Activated CD4-positive, alpha-beta T cell treated with anti-CD3 and anti-CD28 coated beads for 36 hours (primary cell): ENCODE results near the gene MLPH. TPM values are rescaled to one million over a fixed set of nuclear protein-coding genes. Genes with fewer than 3 reads are reported as not detected.

Experiments
- ATAC-seq: fragments of 200-7000 bp; cut with Tn5 transposase; one replicate; pipeline ENCODE4 v1.10.0; 2021; ENCODE audit warnings: mild to moderate bottlenecking, moderate library complexity
- CTCF ChIA-PET: fragments of 350-600 bp; sonication (Branson Sonifier 250); formaldehyde crosslinking; loops from one replicate; lab custom pipeline; 2021; ENCODE audit warnings: antibody characterized with exemption; lab: Charles Lee
- POLR2A ChIA-PET: fragments of 350-600 bp; sonication (Branson Sonifier 250); formaldehyde crosslinking; loops from one replicate; lab custom pipeline; 2021; ENCODE audit warnings: antibody characterized with exemption, inconsistent platforms; lab: Charles Lee
- DNase-seq: peaks from one replicate; pipeline ENCODE4 v3.0.0-alpha.2; 2020
- H3K27ac Mint-ChIP-seq: one replicate; pipeline ENCODE4 v1.8.0; 2021; ENCODE audit warnings: mixed read lengths
- H3K27me3 Mint-ChIP-seq: one replicate; pipeline ENCODE4 v1.8.0; 2021; ENCODE audit warnings: mixed read lengths
- H3K36me3 Mint-ChIP-seq: one replicate; pipeline ENCODE4 v1.8.0; 2021; ENCODE audit warnings: low read depth, mixed read lengths
- H3K4me1 Mint-ChIP-seq: one replicate; pipeline ENCODE4 v1.8.0; 2021; ENCODE audit warnings: mixed read lengths
- H3K4me3 Mint-ChIP-seq: one replicate; pipeline ENCODE4 v1.8.0; 2021; ENCODE audit warnings: mild to moderate bottlenecking, moderate library complexity, mixed read lengths
- H3K9me3 Mint-ChIP-seq: one replicate; pipeline ENCODE4 v1.8.0; 2021; ENCODE audit warnings: low read depth, mixed read lengths
- intact Hi-C, 2 experiments: fragments of 100-400 bp; cut with DNase I in 1 of 2; cut with micrococcal nuclease in 1 of 2; formaldehyde crosslinking; loops; one replicate each; pipeline versions ENCODE4 v1.14.2 to v1.15.1; 2022 to 2024; cut with DNase I, micrococcal nuclease
- total RNA-seq, 2 experiments: library from RNA; stranded (reverse); gene quantifications; one replicate each; pipeline ENCODE4 v1.2.3, GENCODE V29; 2021

MLPH gene
- total RNA-seq, 2 experiments from 2014 or later = 0.82 to 1.2 TPM

GRCh38 chr2:237448626-237449025, 38.4 kb upstream of the MLPH start:
- Mint-ChIP-seq H3K4me3 (no peak overlapping the region), H3K4me1 (peaks cover 27% of the 10 kb centered on the region), H3K9me3 (no peaks in the 10 kb centered on the region), H3K36me3 (peaks cover 2% of the 10 kb centered on the region), H3K27me3 (no peaks in the 10 kb centered on the region), H3K27ac (no peak overlapping the region)
- no peak for DNase-seq
- ChIA-PET CTCF (interaction anchor here (1.4 to 1.5 kb wide), 3 partner anchors 14 to 23 kb away, joined by 3 to 9 read pairs (median 5); no protein-coding TSS in a partner anchor), POLR2A (no interaction called here)
- no peak for ATAC-seq
- intact Hi-C loops = loop anchor here in 1 of 2 experiments (1.0 kb wide), 1 partner anchor 16 kb away; no protein-coding TSS in a partner anchor

- peak; percentile 3 for DNase-seq
- Mint-ChIP-seq H3K27me3 (no peaks in the 10 kb centered on the region), H3K36me3 (no peaks in the 10 kb centered on the region), H3K27ac (no peak overlapping the region), H3K4me1 (peaks cover 21% of the 10 kb centered on the region), H3K4me3 (no peak overlapping the region), H3K9me3 (no peaks in the 10 kb centered on the region)
- no peak for ATAC-seq
- ChIA-PET POLR2A (no interaction called here), CTCF (interaction anchor here (0.6 to 1.5 kb wide), 3 partner anchors 21 to 292 kb away, joined by 3 to 9 read pairs (median 5); no protein-coding TSS in a partner anchor)
- intact Hi-C loops = loop anchor here in 1 of 2 experiments (1.0 kb wide), 1 partner anchor 15 kb away; no protein-coding TSS in a partner anchor
These were observed 37.7 kb upstream of the MLPH start for GRCh38 chr2:237449193-237449881.

- H3K27me3 Mint-ChIP-seq = no peaks in the 10 kb centered on the region
- H3K4me1 Mint-ChIP-seq = peaks cover 15% of the 10 kb centered on the region
- H3K9me3 Mint-ChIP-seq = no peaks in the 10 kb centered on the region
- ATAC-seq = no peak
- H3K36me3 Mint-ChIP-seq = no peaks in the 10 kb centered on the region
- no peak overlapping the region for H3K4me3 Mint-ChIP-seq
- POLR2A ChIA-PET = no interaction called here
- intact Hi-C loops = no loop called here
- CTCF ChIA-PET = interaction anchor here (1.5 kb wide), 1 partner anchor 22 kb away, joined by 5 read pairs; no protein-coding TSS in a partner anchor
- DNase-seq = peak; percentile 2
- no peak overlapping the region for H3K27ac Mint-ChIP-seq
These were observed 36.9 kb upstream of the MLPH start for GRCh38 chr2:237450108-237450507.

GRCh38 chr2:237450583-237450982, 36.5 kb upstream of the MLPH start:
- Mint-ChIP-seq H3K4me3 (no peak overlapping the region), H3K36me3 (no peaks in the 10 kb centered on the region), H3K4me1 (peaks cover 10% of the 10 kb centered on the region), H3K27ac (no peak overlapping the region), H3K27me3 (no peaks in the 10 kb centered on the region), H3K9me3 (no peaks in the 10 kb centered on the region)
- ChIA-PET CTCF (interaction anchor here (0.8 to 1.1 kb wide), 2 partner anchors 30 to 652 kb away, joined by 3 to 8 read pairs; no protein-coding TSS in a partner anchor), POLR2A (no interaction called here)
- ATAC-seq (no peak), DNase-seq (peak; percentile 3)
- intact Hi-C loops = no loop called here

GRCh38 chr2:237451643-237452469, 35.2 kb upstream of the MLPH start:
- intact Hi-C loops = no loop called here
- ChIA-PET POLR2A (no interaction called here), CTCF (interaction anchor here (1.1 kb wide), 2 partner anchors 23 to 31 kb away, joined by 3 to 8 read pairs; no protein-coding TSS in a partner anchor)
- no peak overlapping the region for H3K27ac Mint-ChIP-seq
- H3K4me1 Mint-ChIP-seq = peaks cover 12% of the 10 kb centered on the region
- H3K27me3 Mint-ChIP-seq = no peaks in the 10 kb centered on the region
- ATAC-seq (no peak), DNase-seq (no peak)
- H3K36me3 Mint-ChIP-seq = no peaks in the 10 kb centered on the region
- no peaks in the 10 kb centered on the region for H3K9me3 Mint-ChIP-seq
- H3K4me3 Mint-ChIP-seq = no peak overlapping the region

GRCh38 chr2:237452861-237453260, 34.2 kb upstream of the MLPH start:
- POLR2A ChIA-PET = no interaction called here
- Mint-ChIP-seq H3K4me3 (no peak overlapping the region), H3K36me3 (no peaks in the 10 kb centered on the region), H3K4me1 (peaks cover 20% of the 10 kb centered on the region), H3K27ac (no peak overlapping the region), H3K9me3 (peaks cover 3% of the 10 kb centered on the region), H3K27me3 (no peaks in the 10 kb centered on the region)
- CTCF ChIA-PET = interaction anchor here (1.0 kb wide), 1 partner anchor 31 kb away, joined by 4 read pairs; no protein-coding TSS in a partner anchor
- peak; percentile 49 for ATAC-seq
- DNase-seq = no peak
- intact Hi-C loops = no loop called here

DNA sequence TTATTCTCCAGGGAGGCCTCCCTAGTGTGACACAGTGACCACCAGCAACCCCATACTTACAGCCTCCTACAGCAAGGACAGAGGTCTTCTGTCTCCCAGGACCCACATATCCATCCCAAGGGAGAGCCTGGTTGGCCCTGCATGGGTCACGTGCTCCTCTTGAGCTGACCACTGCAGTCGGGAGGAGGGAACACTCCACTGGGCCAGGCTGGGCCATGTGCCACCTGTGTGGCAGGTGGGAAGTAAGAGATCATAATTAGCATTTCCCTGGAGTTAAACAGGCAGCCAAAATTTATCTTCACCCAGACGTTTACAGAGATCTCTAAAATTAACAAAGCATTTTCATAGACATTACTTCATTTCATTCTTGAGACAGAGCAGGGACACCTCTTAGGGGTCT, 33.4 kb upstream of the MLPH start:
- Mint-ChIP-seq H3K9me3 (peaks cover 8% of the 10 kb centered on the region), H3K4me1 (peaks cover 28% of the 10 kb centered on the region), H3K27ac (no peak overlapping the region), H3K4me3 (no peak overlapping the region), H3K36me3 (no peaks in the 10 kb centered on the region), H3K27me3 (no peaks in the 10 kb centered on the region)
- DNase-seq (no peak), ATAC-seq (no peak)
- CTCF ChIA-PET = interaction anchor here (0.7 to 1.0 kb wide), 2 partner anchors 22 to 32 kb away, joined by 4 to 5 read pairs; no protein-coding TSS in a partner anchor
- POLR2A ChIA-PET = no interaction called here
- intact Hi-C loops = no loop called here

DNA sequence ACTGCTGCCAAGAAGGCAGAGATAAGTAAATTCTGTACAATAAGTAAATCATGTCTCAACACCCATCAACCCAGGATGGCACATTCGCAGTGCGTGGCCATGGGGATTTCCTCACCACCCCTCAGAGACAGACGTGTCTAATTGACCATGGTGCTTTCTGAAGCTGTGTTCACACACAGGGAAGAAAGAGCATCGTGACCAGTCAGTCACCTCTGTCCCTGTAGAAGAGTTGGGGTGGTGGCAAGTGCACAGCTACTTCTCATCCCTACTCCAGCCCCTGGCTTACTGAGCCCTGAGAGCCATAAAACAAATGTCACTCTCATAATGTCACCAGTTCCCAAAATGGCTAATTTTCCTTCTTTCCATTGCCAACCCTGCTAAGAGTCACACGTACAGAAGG, 31.3 kb upstream of the MLPH start:
- ChIA-PET CTCF (interaction anchor here (1.6 kb wide), 1 partner anchor 35 kb away, joined by 7 read pairs; no protein-coding TSS in a partner anchor), POLR2A (no interaction called here)
- no peak overlapping the region for H3K27ac Mint-ChIP-seq
- H3K4me3 Mint-ChIP-seq = no peak overlapping the region
- no peaks in the 10 kb centered on the region for H3K27me3 Mint-ChIP-seq
- H3K36me3 Mint-ChIP-seq = no peaks in the 10 kb centered on the region
- ATAC-seq = no peak
- peaks cover 28% of the 10 kb centered on the region for H3K4me1 Mint-ChIP-seq
- no peak for DNase-seq
- peaks cover 8% of the 10 kb centered on the region for H3K9me3 Mint-ChIP-seq
- intact Hi-C loops = no loop called here

GRCh38 chr2:237456200-237456843, 30.7 kb upstream of the MLPH start:
- Mint-ChIP-seq H3K27me3 (no peaks in the 10 kb centered on the region), H3K4me1 (peaks cover 28% of the 10 kb centered on the region), H3K4me3 (no peak overlapping the region), H3K9me3 (peaks cover 8% of the 10 kb centered on the region), H3K36me3 (no peaks in the 10 kb centered on the region), H3K27ac (no peak overlapping the region)
- intact Hi-C loops = no loop called here
- CTCF ChIA-PET = interaction anchor here (1.6 kb wide), 1 partner anchor 35 kb away, joined by 7 read pairs; no protein-coding TSS in a partner anchor
- ATAC-seq = no peak
- POLR2A ChIA-PET = no interaction called here
- DNase-seq = no peak

DNA sequence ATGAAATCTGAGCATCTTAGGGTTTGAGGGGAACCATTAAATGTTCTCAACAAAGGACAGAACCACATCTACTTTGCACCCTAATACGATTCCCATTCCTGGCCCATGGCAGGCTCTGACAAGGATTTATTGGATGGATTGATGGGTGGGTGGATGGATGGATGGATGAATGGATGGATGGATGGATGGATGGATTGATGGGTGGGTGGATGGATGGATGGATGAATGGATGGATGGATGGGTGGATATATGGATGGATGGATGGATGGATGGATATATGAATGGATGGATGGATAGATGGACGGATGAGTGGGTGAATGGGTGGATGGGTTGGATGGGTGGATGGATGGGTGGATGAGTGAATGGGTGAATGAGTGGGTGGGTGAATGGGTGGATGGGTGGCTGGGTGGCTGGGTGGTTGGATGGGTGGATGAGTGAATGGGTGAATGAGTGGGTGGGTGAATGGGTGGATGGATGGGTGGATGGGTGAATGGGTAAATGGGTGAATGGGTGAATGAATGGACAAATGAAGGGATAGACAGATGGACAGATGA, 29.6 kb upstream of the MLPH start:
- CTCF ChIA-PET = interaction anchor here (0.6 to 2.2 kb wide), 4 partner anchors 8 to 36 kb away, joined by 3 to 9 read pairs (median 8); no protein-coding TSS in a partner anchor
- Mint-ChIP-seq H3K9me3 (peaks cover 8% of the 10 kb centered on the region), H3K36me3 (no peaks in the 10 kb centered on the region)

More for the DNA sequence above, 29.6 kb upstream of the MLPH start:
- intact Hi-C loops = no loop called here
- Mint-ChIP-seq H3K4me3 (no peak overlapping the region), H3K27me3 (no peaks in the 10 kb centered on the region), H3K27ac (peak overlapping the region; percentile 21), H3K4me1 (peaks cover 28% of the 10 kb centered on the region)
- DNase-seq = no peak
- ATAC-seq = no peak
- POLR2A ChIA-PET = interaction anchor here (1.8 kb wide), 1 partner anchor 16 kb away, joined by 9 read pairs; no protein-coding TSS in a partner anchor
